ENCODE data around the gene KRT6C.

DNA sequence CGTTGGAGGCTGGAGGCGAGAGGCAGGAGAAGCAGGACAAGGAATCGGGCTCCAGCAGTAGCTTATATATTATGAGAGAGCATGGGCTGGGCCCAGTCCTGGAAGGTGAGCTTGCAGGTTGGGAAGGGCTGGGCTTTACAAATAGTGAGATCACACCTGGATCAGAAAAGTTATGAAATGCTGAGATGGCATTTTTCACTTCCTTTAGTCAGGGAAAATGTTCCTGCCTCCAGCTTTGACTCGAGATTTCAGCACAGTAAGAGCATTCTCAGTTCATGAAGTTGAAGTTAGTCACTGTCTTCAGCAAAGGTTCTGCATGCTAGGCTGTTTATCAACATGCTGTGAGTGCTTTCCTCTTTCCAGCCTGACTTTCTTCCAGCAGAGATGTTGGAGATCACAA is at the start of gene KRT6C:
- TF ChIP-seq EZH2phosphoT487 (conservative IDR thresholded peaks at IDR 0.05; ENCODE audit: low read length): no peak
- TF ChIP-seq, protein P1, sequence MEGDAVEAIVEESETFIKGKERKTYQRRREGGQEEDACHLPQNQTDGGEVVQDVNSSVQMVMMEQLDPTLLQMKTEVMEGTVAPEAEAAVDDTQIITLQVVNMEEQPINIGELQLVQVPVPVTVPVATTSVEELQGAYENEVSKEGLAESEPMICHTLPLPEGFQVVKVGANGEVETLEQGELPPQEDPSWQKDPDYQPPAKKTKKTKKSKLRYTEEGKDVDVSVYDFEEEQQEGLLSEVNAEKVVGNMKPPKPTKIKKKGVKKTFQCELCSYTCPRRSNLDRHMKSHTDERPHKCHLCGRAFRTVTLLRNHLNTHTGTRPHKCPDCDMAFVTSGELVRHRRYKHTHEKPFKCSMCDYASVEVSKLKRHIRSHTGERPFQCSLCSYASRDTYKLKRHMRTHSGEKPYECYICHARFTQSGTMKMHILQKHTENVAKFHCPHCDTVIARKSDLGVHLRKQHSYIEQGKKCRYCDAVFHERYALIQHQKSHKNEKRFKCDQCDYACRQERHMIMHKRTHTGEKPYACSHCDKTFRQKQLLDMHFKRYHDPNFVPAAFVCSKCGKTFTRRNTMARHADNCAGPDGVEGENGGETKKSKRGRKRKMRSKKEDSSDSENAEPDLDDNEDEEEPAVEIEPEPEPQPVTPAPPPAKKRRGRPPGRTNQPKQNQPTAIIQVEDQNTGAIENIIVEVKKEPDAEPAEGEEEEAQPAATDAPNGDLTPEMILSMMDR (IDR thresholded peaks at IDR 0.05; ENCODE audit: insufficient read depth, low read length, poor library complexity, severe bottlenecking): no peak
